Keratinocyte (primary cell): Measurements from ENCODE around the gene SUN3. TPM values are rescaled to one million over a fixed set of nuclear protein-coding genes. Genes with fewer than 3 reads are reported as not detected.
A peak's percentile ranks its signal among the peaks of the same experiment; 100 is the strongest.
"Not testable (repeated sequence)": the region's sequence is repeated elsewhere in the genome, so short reads cannot be mapped to it uniquely, and the experiment has no call there.

Experiments used
- DNase-seq: peaks from one replicate; pipeline ENCODE4 v3.0.0-alpha.2; 2011; ENCODE audit warnings: low read depth, missing footprints, low spot score
- FAIRE-seq: peaks from 2 replicates; lab custom pipeline; 2011; peaks lifted over from hg19 to GRCh38; lab: Jason Lieb, UNC
- H2AFZ ChIP-seq: 2 replicates; pipeline ENCODE4 v1.6.0; 2012; ENCODE audit warnings: low read length, control low read depth, inconsistent platforms; ENCODE audit not compliant: control insufficient read depth
- H3K27ac ChIP-seq: 2 replicates; pipeline ENCODE4 v1.5.1; 2011; ENCODE audit warnings: low read length; ENCODE audit not compliant: control insufficient read depth, insufficient read depth
- H3K27me3 ChIP-seq: 3 replicates; pipeline ENCODE4 v1.6.0; 2011; ENCODE audit warnings: low read length; ENCODE audit not compliant: control insufficient read depth, insufficient read depth; ENCODE audit errors: extremely low read depth
- H3K36me3 ChIP-seq, 2 experiments: 2 replicates in 1 of 2; 3 replicates in 1 of 2; pipeline ENCODE4 v1.5.1; 2011; ENCODE audit warnings: low read length in 2 of 2, mild to moderate bottlenecking in 1 of 2; ENCODE audit not compliant: control insufficient read depth in 2 of 2, insufficient read depth in 2 of 2; ENCODE audit errors: extremely low read depth in 1 of 2
- H3K4me1 ChIP-seq: 3 replicates; pipeline ENCODE4 v1.5.1; 2011; ENCODE audit warnings: low read length; ENCODE audit not compliant: control insufficient read depth, insufficient read depth; ENCODE audit errors: extremely low read depth
- H3K4me2 ChIP-seq: 3 replicates; pipeline ENCODE4 v1.6.0; 2011; ENCODE audit warnings: low read depth, low read length; ENCODE audit not compliant: control insufficient read depth, insufficient read depth; ENCODE audit errors: extremely low read depth
- H3K4me3 ChIP-seq, 3 experiments: fragments of 200-600 bp in 1 of 3; sonication (generic) in 1 of 3; 2 replicates in 2 of 3; 3 replicates in 1 of 3; pipeline ENCODE4 v1.5.1; 2011 to 2016; ENCODE audit warnings: low read length in 3 of 3, mild to moderate bottlenecking in 3 of 3, control low read depth in 2 of 3, inconsistent platforms in 1 of 3, low read depth in 1 of 3, mixed read lengths in 1 of 3, mixed run types in 1 of 3, moderate library complexity in 1 of 3; ENCODE audit not compliant: control insufficient read depth in 2 of 3, insufficient read depth in 2 of 3; ENCODE audit errors: extremely low read depth in 1 of 3
- H3K79me2 ChIP-seq: 2 replicates; pipeline ENCODE4 v1.6.0; 2012; ENCODE audit warnings: low read length; ENCODE audit not compliant: control insufficient read depth, insufficient read depth
- H3K9ac ChIP-seq: 3 replicates; pipeline ENCODE4 v1.6.0; 2011; ENCODE audit warnings: low read length; ENCODE audit not compliant: control insufficient read depth, insufficient read depth; ENCODE audit errors: extremely low read depth
- H3K9me1 ChIP-seq: 3 replicates; pipeline ENCODE4 v1.6.0; 2011; ENCODE audit warnings: low read length; ENCODE audit not compliant: control insufficient read depth, insufficient read depth; ENCODE audit errors: extremely low read depth
- H3K9me3 ChIP-seq: 2 replicates; pipeline ENCODE4 v1.5.1; 2012; ENCODE audit warnings: low read depth, low read length; ENCODE audit not compliant: control insufficient read depth
- H4K20me1 ChIP-seq: 3 replicates; pipeline ENCODE4 v1.6.0; 2011; ENCODE audit warnings: low read length; ENCODE audit not compliant: control insufficient read depth, insufficient read depth; ENCODE audit errors: extremely low read depth
- CTCF ChIP-seq, 3 experiments: IDR thresholded peaks in 1 of 3; conservative IDR thresholded peaks in 1 of 3; optimal IDR thresholded peaks in 1 of 3; 2 replicates in 2 of 3; 3 replicates in 1 of 3; pipeline versions ENCODE3 to v1.5.1; 2011; ENCODE audit warnings: low read length in 3 of 3, mild to moderate bottlenecking in 3 of 3, moderate library complexity in 2 of 3, control low read depth in 1 of 3, inconsistent platforms in 1 of 3; ENCODE audit not compliant: insufficient read depth in 2 of 3; ENCODE audit errors: extremely low read depth in 1 of 3
- EZH2 ChIP-seq: IDR thresholded peaks from one replicate; pipeline ENCODE4 v1.6.1; 2012; ENCODE audit warnings: inconsistent platforms, mild to moderate bottlenecking, low read length, moderate library complexity
- dilution Hi-C: fragments of 300-500 bp; cut with MboI; formaldehyde crosslinking; loops from one replicate; pipeline ENCODE4 v1.7.0; 2020; ENCODE audit warnings: low sequenced_read_pairs; ENCODE audit not compliant: extremely low pct_ligation_motif_present
- polyA plus RNA-seq, 5 experiments: library from polyadenylated mRNA; depleted of rRNA in 3 of 5; stranded (reverse) in 3 of 5; stranded (forward) in 1 of 5; unstranded in 1 of 5; fragments of >200 nt; gene quantifications; 1 replicate in 1 of 5; 2 replicates in 3 of 5; 3 replicates in 1 of 5; pipeline versions ENCODE4 v1.2.1 to v1.2.3, GENCODE V29; 2011 to 2012; ENCODE audit warnings: missing spikeins in 2 of 5, low read depth in 1 of 5, low replicate concordance in 1 of 5

SUN3 gene
- polyA plus RNA-seq, 1 donor (not counting 4 experiments of a cell fraction or from before 2014, with no cell fraction given) = not detected

GRCh38 chr7:47988496-47989386 lies 40.2 kb downstream of the SUN3 start:
- no peaks in the 10 kb centered on the region for H4K20me1 ChIP-seq
- no peak for FAIRE-seq
- no peak for DNase-seq

DNA sequence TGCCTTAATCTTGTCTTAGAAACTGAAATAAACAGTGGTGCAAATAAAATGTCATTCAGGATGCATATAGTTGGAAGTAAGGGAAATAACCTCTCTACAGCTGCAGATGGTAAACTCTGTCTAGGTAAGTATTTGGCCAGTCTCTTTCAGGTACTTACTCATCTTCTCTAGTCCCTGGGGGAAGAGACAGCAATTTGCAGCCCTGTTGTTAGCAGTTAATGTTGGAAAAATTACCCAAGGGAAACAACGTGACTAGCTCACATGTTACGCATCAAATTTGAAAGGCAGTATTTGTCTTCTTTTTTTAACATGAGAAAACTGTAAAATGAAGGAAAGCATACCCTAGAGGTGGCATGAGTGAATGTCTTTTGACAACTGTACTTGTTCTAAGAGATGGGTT lies 46.3 kb downstream of the SUN3 start:
- no peaks in the 10 kb centered on the region for H3K36me3 ChIP-seq
- no peaks in the 10 kb centered on the region for H4K20me1 ChIP-seq
- peaks cover 7% of the 10 kb centered on the region for H3K4me1 ChIP-seq
- peaks cover 11% of the 10 kb centered on the region for H3K79me2 ChIP-seq
- no peak overlapping the region for H3K4me3 ChIP-seq
- TF ChIP-seq EZH2 = no peak
- TF ChIP-seq CTCF (optimal IDR thresholded peaks at IDR 0.05 in 1 of 3, IDR thresholded peaks at IDR 0.05 in 1 of 3, conservative IDR thresholded peaks at IDR 0.05 in 1 of 3; ENCODE audit: extremely low read depth in 1 of 3, insufficient read depth in 2 of 3, low read length in 3 of 3) = no peak
- no peak overlapping the region for H2AFZ ChIP-seq
- DNase-seq = no peak
- H3K9me3 ChIP-seq = no peaks in the 10 kb centered on the region
- no peak overlapping the region for H3K27ac ChIP-seq
- no peaks in the 10 kb centered on the region for H3K9me1 ChIP-seq
- no peak overlapping the region for H3K4me2 ChIP-seq
- no peak overlapping the region for H3K9ac ChIP-seq
- FAIRE-seq = no peak
- no peaks in the 10 kb centered on the region for H3K27me3 ChIP-seq
- dilution Hi-C loops = no loop called here

More at GRCh38 chr7:47988496-47989386, 40.2 kb downstream of the SUN3 start:
- no peaks in the 10 kb centered on the region for H3K79me2 ChIP-seq
- H3K36me3 ChIP-seq = no peaks in the 10 kb centered on the region
- no peaks in the 10 kb centered on the region for H3K27me3 ChIP-seq
- no peak for TF ChIP-seq EZH2
- peak; percentile 34 to 42 (median 42) for TF ChIP-seq CTCF (optimal IDR thresholded peaks at IDR 0.05 in 1 of 3, IDR thresholded peaks at IDR 0.05 in 1 of 3, conservative IDR thresholded peaks at IDR 0.05 in 1 of 3; ENCODE audit: extremely low read depth in 1 of 3, insufficient read depth in 2 of 3, low read length in 3 of 3)
- peaks cover 10% of the 10 kb centered on the region for H3K4me1 ChIP-seq
- no peaks in the 10 kb centered on the region for H3K9me3 ChIP-seq
- H3K4me2 ChIP-seq = no peak overlapping the region
- H2AFZ ChIP-seq = no peak overlapping the region
- H3K9ac ChIP-seq = no peak overlapping the region
- no peak overlapping the region for H3K4me3 ChIP-seq
- no peaks in the 10 kb centered on the region for H3K9me1 ChIP-seq
- dilution Hi-C loops = no loop called here
- H3K27ac ChIP-seq = no peak overlapping the region

DNA sequence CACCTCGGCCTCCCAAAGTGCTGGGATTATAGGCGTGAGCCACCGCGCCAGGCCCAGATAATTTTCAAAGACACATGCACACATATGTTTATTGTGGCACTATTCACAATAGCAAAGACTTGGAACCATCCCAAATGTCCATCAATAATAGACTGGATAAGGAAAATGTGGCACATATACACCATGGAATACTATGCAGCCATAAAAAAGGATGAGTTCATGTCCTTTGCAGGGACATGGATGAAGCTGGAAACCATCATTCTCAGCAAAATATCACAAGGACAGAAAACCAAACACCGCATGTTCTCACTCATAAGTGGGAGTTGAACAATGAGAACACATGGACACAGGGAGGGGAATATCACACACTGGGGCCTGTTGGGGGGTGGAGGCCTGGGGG lies 48.3 kb downstream of the SUN3 start:
- dilution Hi-C loops, H3K27ac ChIP-seq, H3K4me1 ChIP-seq, H3K4me2 ChIP-seq, H2AFZ ChIP-seq, H4K20me1 ChIP-seq, H3K9me1 ChIP-seq, H3K27me3 ChIP-seq, H3K4me3 ChIP-seq, FAIRE-seq, DNase-seq, H3K9me3 ChIP-seq, H3K9ac ChIP-seq: not testable (repeated sequence)
- Histone ChIP-seq H3K79me2 (peaks cover 11% of the 10 kb centered on the region), H3K36me3 (peaks cover 8 to 13% of the 10 kb centered on the region in 2 experiments)
